Activated CD8-positive, alpha-beta memory T cell treated with anti-CD3 and anti-CD28 coated beads, Interleukin-2, amount 10 ng/mL, durations not matched to agents 7 days and 5 days (primary cell): ENCODE measurements around the gene FXYD6. TPM values are rescaled to one million over a fixed set of nuclear protein-coding genes. Genes with fewer than 3 reads are reported as not detected.
"Not testable (repeated sequence)": the region's sequence is repeated elsewhere in the genome, so short reads cannot be mapped to it uniquely, and the experiment has no call there.

ENCODE experiments used
- ATAC-seq: fragments of 150-1000 bp; cut with Tn5 transposase; one replicate; pipeline ENCODE4 v1.10.0; 2021; ENCODE audit warnings: moderate library complexity
- CTCF ChIA-PET: fragments of 350-600 bp; sonication (Branson Sonifier 250); formaldehyde crosslinking; loops from one replicate; lab custom pipeline; 2021; ENCODE audit warnings: antibody characterized with exemption; lab: Charles Lee
- DNase-seq: peaks from one replicate; pipeline ENCODE4 v3.0.0-alpha.2; 2020
- H3K27ac Mint-ChIP-seq: one replicate; pipeline ENCODE4 v1.8.0; 2021; ENCODE audit warnings: mild to moderate bottlenecking, mixed read lengths
- H3K27me3 Mint-ChIP-seq: one replicate; pipeline ENCODE4 v1.8.0; 2021; ENCODE audit warnings: mixed read lengths
- H3K36me3 Mint-ChIP-seq: one replicate; pipeline ENCODE4 v1.8.0; 2021; ENCODE audit warnings: mild to moderate bottlenecking, mixed read lengths
- H3K4me1 Mint-ChIP-seq: one replicate; pipeline ENCODE4 v1.8.0; 2021; ENCODE audit warnings: mixed read lengths
- H3K4me3 Mint-ChIP-seq: one replicate; pipeline ENCODE4 v1.8.0; 2021; ENCODE audit warnings: mild to moderate bottlenecking, moderate library complexity, mixed read lengths
- H3K9me3 Mint-ChIP-seq: one replicate; pipeline ENCODE4 v1.8.0; 2022; ENCODE audit warnings: low read depth, mixed read lengths
- total RNA-seq, 2 experiments: library from RNA; stranded (reverse); gene quantifications; one replicate each; pipeline ENCODE4 v1.2.3, GENCODE V29; 2021

FXYD6 gene
- total RNA-seq: under 1 TPM; 0.12 to 0.20 TPM

GRCh38 chr11:117876341-117877119 is at the start of gene FXYD6:
TSS of gene FXYD6 (minus strand) at chr11:117876658. CDS start at chr11:117842776, 33,882 bp downstream.
- Mint-ChIP-seq H3K27me3 (peaks cover 80% of the 10 kb centered on the region), H3K4me3 (peak within 1 kb of the TSS; percentile 68), H3K36me3 (no peaks in the 10 kb centered on the region), H3K9me3 (no peaks in the 10 kb centered on the region), H3K4me1 (peaks cover 45% of the 10 kb centered on the region), H3K27ac (no peak within 1 kb of the TSS)
- CTCF ChIA-PET: interaction anchor here (0.6 to 1.8 kb wide), 3 partner anchors 69 to 70 kb away, joined by 3 to 5 read pairs (median 3); no protein-coding TSS in a partner anchor
- no peak for ATAC-seq
- no peak for DNase-seq

GRCh38 chr11:117926166-117926565 is 49.7 kb upstream of the FXYD6 start:
- CTCF ChIA-PET: interaction anchor here (1.9 kb wide), 1 partner anchor 21 kb away, joined by 7 read pairs; no protein-coding TSS in a partner anchor

GRCh38 chr11:117925198-117925925 is 48.9 kb upstream of the FXYD6 start:
- H3K4me3 Mint-ChIP-seq: no peak overlapping the region
- H3K27me3 Mint-ChIP-seq: peaks cover 7% of the 10 kb centered on the region
- DNase-seq (no peak), ATAC-seq (no peak)
- no peak overlapping the region for H3K27ac Mint-ChIP-seq
- no peaks in the 10 kb centered on the region for H3K36me3 Mint-ChIP-seq
- peaks cover 32% of the 10 kb centered on the region for H3K4me1 Mint-ChIP-seq
- H3K9me3 Mint-ChIP-seq: no peaks in the 10 kb centered on the region
- CTCF ChIA-PET: interaction anchor here (0.5 to 1.9 kb wide), 3 partner anchors 21 to 778 kb away, joined by 4 to 7 read pairs (median 4); no protein-coding TSS in a partner anchor

More at GRCh38 chr11:117926166-117926565, 49.7 kb upstream of the FXYD6 start:
- peaks cover 37% of the 10 kb centered on the region for H3K4me1 Mint-ChIP-seq
- not testable (repeated sequence) for H3K27me3 Mint-ChIP-seq, ATAC-seq, H3K4me3 Mint-ChIP-seq, H3K27ac Mint-ChIP-seq, H3K9me3 Mint-ChIP-seq, H3K36me3 Mint-ChIP-seq, DNase-seq

- peaks cover 29% of the 10 kb centered on the region for H3K4me1 Mint-ChIP-seq
- DNase-seq: no peak
- no peak for ATAC-seq
- CTCF ChIA-PET: interaction anchor here (0.5 to 1.9 kb wide), 3 partner anchors 22 to 779 kb away, joined by 4 to 7 read pairs (median 4); no protein-coding TSS in a partner anchor
- no peak overlapping the region for H3K27ac Mint-ChIP-seq
- H3K9me3 Mint-ChIP-seq: no peaks in the 10 kb centered on the region
- H3K36me3 Mint-ChIP-seq: no peaks in the 10 kb centered on the region
- H3K27me3 Mint-ChIP-seq: peaks cover 7% of the 10 kb centered on the region
- no peak overlapping the region for H3K4me3 Mint-ChIP-seq
These were observed 48.2 kb upstream of the FXYD6 start for GRCh38 chr11:117924631-117925170.

- peaks cover 7% of the 10 kb centered on the region for H3K27me3 Mint-ChIP-seq
- no peaks in the 10 kb centered on the region for H3K9me3 Mint-ChIP-seq
- CTCF ChIA-PET: interaction anchor here (1.2 to 2.0 kb wide), 4 partner anchors 23 to 129 kb away, joined by 3 to 7 read pairs (median 5); no protein-coding TSS in a partner anchor
- H3K4me1 Mint-ChIP-seq: peaks cover 26% of the 10 kb centered on the region
- no peaks in the 10 kb centered on the region for H3K36me3 Mint-ChIP-seq
- DNase-seq (no peak), ATAC-seq (no peak)
- H3K4me3 Mint-ChIP-seq: no peak overlapping the region
- H3K27ac Mint-ChIP-seq: no peak overlapping the region
These were observed 47.3 kb upstream of the FXYD6 start for GRCh38 chr11:117923773-117924172.

GRCh38 chr11:117923275-117923674 is 46.8 kb upstream of the FXYD6 start:
- CTCF ChIA-PET: interaction anchor here (1.2 to 2.0 kb wide), 3 partner anchors 23 to 129 kb away, joined by 3 to 7 read pairs (median 6); no protein-coding TSS in a partner anchor
- Mint-ChIP-seq H3K27ac (no peak overlapping the region), H3K27me3 (peaks cover 7% of the 10 kb centered on the region), H3K4me3 (no peak overlapping the region), H3K9me3 (no peaks in the 10 kb centered on the region), H3K36me3 (no peaks in the 10 kb centered on the region), H3K4me1 (peaks cover 21% of the 10 kb centered on the region)
- ATAC-seq (no peak), DNase-seq (no peak)

GRCh38 chr11:117921893-117922292 is 45.4 kb upstream of the FXYD6 start:
- Mint-ChIP-seq H3K27me3 (no peaks in the 10 kb centered on the region), H3K4me1 (peaks cover 17% of the 10 kb centered on the region), H3K4me3 (no peak overlapping the region), H3K27ac (no peak overlapping the region), H3K9me3 (no peaks in the 10 kb centered on the region), H3K36me3 (no peaks in the 10 kb centered on the region)
- DNase-seq (no peak), ATAC-seq (no peak)
- CTCF ChIA-PET: no interaction called here

- no peak overlapping the region for H3K27ac Mint-ChIP-seq
- no peak overlapping the region for H3K4me3 Mint-ChIP-seq
- DNase-seq: no peak
- H3K27me3 Mint-ChIP-seq: no peaks in the 10 kb centered on the region
- CTCF ChIA-PET: interaction anchor here (1.1 kb wide), 1 partner anchor 15 kb away, joined by 4 read pairs; no protein-coding TSS in a partner anchor
- no peaks in the 10 kb centered on the region for H3K36me3 Mint-ChIP-seq
- H3K4me1 Mint-ChIP-seq: peaks cover 17% of the 10 kb centered on the region
- no peaks in the 10 kb centered on the region for H3K9me3 Mint-ChIP-seq
- no peak for ATAC-seq
These were observed 45.0 kb upstream of the FXYD6 start for GRCh38 chr11:117921456-117921855.

- Mint-ChIP-seq H3K36me3 (no peaks in the 10 kb centered on the region), H3K27ac (no peak overlapping the region), H3K4me1 (peaks cover 17% of the 10 kb centered on the region), H3K9me3 (no peaks in the 10 kb centered on the region), H3K27me3 (no peaks in the 10 kb centered on the region), H3K4me3 (no peak overlapping the region)
- DNase-seq (no peak), ATAC-seq (peak; percentile 83)
- CTCF ChIA-PET: interaction anchor here (0.8 to 3.1 kb wide), 5 partner anchors 11 to 103 kb away, joined by 3 to 14 read pairs (median 3); no protein-coding TSS in a partner anchor
These were observed 43.3 kb upstream of the FXYD6 start for GRCh38 chr11:117919781-117920221.

GRCh38 chr11:117919341-117919740 is 42.9 kb upstream of the FXYD6 start:
- Mint-ChIP-seq H3K4me3 (no peak overlapping the region), H3K4me1 (peaks cover 17% of the 10 kb centered on the region), H3K27me3 (no peaks in the 10 kb centered on the region), H3K9me3 (no peaks in the 10 kb centered on the region), H3K27ac (no peak overlapping the region), H3K36me3 (no peaks in the 10 kb centered on the region)
- no peak for ATAC-seq
- DNase-seq: no peak
- CTCF ChIA-PET: interaction anchor here (0.8 to 3.1 kb wide), 6 partner anchors 11 to 134 kb away, joined by 3 to 14 read pairs (median 3); no protein-coding TSS in a partner anchor

- Mint-ChIP-seq H3K36me3 (no peaks in the 10 kb centered on the region), H3K9me3 (no peaks in the 10 kb centered on the region), H3K4me1 (peaks cover 17% of the 10 kb centered on the region), H3K4me3 (no peak overlapping the region), H3K27ac (no peak overlapping the region), H3K27me3 (no peaks in the 10 kb centered on the region)
- DNase-seq (no peak), ATAC-seq (no peak)
- CTCF ChIA-PET: interaction anchor here (0.8 to 3.1 kb wide), 6 partner anchors 12 to 135 kb away, joined by 3 to 14 read pairs (median 3); no protein-coding TSS in a partner anchor
These were observed 42.2 kb upstream of the FXYD6 start for GRCh38 chr11:117918366-117919255.

- DNase-seq: no peak
- ATAC-seq: no peak
- H3K27me3 Mint-ChIP-seq: no peaks in the 10 kb centered on the region
- no peaks in the 10 kb centered on the region for H3K9me3 Mint-ChIP-seq
- CTCF ChIA-PET: interaction anchor here (1.0 to 3.1 kb wide), 3 partner anchors 11 to 29 kb away, joined by 3 to 14 read pairs (median 8); no protein-coding TSS in a partner anchor
- H3K4me1 Mint-ChIP-seq: peaks cover 20% of the 10 kb centered on the region
- H3K36me3 Mint-ChIP-seq: no peaks in the 10 kb centered on the region
- H3K4me3 Mint-ChIP-seq: no peak overlapping the region
- H3K27ac Mint-ChIP-seq: no peak overlapping the region
These were observed 41.2 kb upstream of the FXYD6 start for GRCh38 chr11:117917591-117918151.
